Measurements from ENCODE around the gene SLC44A5. TPM values are rescaled to one million over a fixed set of nuclear protein-coding genes. Genes with fewer than 3 reads are reported as not detected.

The SLC44A5 gene
- total and polyA plus RNA-seq, 8 donors, result 0.12 to 6.7 (median 3.9) TPM; not detected in 3

GRCh38 chr1:75521658-75522057, 89.3 kb downstream of the SLC44A5 start:
- Histone ChIP-seq H3K27me3 (no peaks in the 10 kb centered on the region), H3K9me3 (no peaks in the 10 kb centered on the region), H3K4me1 (no peaks in the 10 kb centered on the region), H3K4me3 (no peak overlapping the region), H3K36me3 (no peaks in the 10 kb centered on the region), H3K27ac (no peak overlapping the region)
- 73 to 93% (median 79%) methylated on average over 3 of the region's 3 CpGs for WGBS, 5 donors
- no peak for DNase-seq
- TF ChIP-seq EP300 (IDR thresholded peaks at IDR 0.05), result no peak
- intact Hi-C loops (cut with DNase I; ENCODE audit: low total_unique reads), result no loop called here

GRCh38 chr1:75520862-75521475, 89.9 kb downstream of the SLC44A5 start:
- intact Hi-C loops (cut with DNase I; ENCODE audit: low total_unique reads), result no loop called here
- no peaks in the 10 kb centered on the region for H3K9me3 ChIP-seq
- DNase-seq, result no peak
- no peak overlapping the region for H3K4me3 ChIP-seq
- H3K27me3 ChIP-seq, result no peaks in the 10 kb centered on the region
- WGBS, 5 donors, result 62 to 82% (median 77%) methylated on average over 4 of the region's 4 CpGs
- TF ChIP-seq EP300 (IDR thresholded peaks at IDR 0.05) (no peak), POLR2A (IDR thresholded peaks at IDR 0.05) (no peak), POLR2AphosphoS5 (IDR thresholded peaks at IDR 0.05) (no peak)
- TF ChIP-seq, protein P1, sequence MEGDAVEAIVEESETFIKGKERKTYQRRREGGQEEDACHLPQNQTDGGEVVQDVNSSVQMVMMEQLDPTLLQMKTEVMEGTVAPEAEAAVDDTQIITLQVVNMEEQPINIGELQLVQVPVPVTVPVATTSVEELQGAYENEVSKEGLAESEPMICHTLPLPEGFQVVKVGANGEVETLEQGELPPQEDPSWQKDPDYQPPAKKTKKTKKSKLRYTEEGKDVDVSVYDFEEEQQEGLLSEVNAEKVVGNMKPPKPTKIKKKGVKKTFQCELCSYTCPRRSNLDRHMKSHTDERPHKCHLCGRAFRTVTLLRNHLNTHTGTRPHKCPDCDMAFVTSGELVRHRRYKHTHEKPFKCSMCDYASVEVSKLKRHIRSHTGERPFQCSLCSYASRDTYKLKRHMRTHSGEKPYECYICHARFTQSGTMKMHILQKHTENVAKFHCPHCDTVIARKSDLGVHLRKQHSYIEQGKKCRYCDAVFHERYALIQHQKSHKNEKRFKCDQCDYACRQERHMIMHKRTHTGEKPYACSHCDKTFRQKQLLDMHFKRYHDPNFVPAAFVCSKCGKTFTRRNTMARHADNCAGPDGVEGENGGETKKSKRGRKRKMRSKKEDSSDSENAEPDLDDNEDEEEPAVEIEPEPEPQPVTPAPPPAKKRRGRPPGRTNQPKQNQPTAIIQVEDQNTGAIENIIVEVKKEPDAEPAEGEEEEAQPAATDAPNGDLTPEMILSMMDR (IDR thresholded peaks at IDR 0.05), result no peak
- H3K27ac ChIP-seq, result no peak overlapping the region
- no peaks in the 10 kb centered on the region for H3K4me1 ChIP-seq
- H3K36me3 ChIP-seq, result no peaks in the 10 kb centered on the region

DNA sequence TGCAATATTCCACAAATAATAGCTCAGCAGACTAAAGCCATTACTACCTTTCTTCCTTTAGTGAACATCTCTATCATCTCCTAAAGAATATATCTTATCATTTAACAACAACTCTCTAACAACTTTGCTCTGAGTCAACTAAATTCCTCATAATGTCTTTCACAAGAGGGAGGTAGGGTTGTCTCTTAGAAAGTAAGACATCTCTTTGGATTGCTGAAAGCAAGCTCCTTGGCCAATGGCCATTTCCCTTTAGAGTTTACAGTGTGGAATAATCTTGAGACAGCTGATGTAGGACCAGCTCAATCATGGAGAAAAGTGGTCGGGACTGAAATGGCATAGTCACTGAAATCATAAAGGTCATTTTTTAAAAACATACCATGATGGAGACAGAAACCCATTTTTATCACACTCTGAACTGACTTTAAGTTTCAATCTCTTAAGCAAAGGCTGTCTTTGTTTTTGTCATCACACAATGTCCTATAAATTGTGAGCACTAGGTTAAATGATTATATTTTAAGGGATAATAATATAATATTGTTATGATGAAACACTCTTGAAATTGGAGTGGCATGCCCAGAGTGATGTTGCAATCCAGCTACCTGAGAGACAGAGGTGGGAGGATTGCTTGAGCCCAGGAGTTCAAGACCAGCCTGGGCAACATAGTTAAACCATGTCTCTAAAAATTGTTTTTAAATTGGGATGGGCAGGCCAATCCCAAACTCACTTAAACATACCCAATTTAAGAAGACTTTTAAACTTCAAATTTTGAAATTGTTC, 91.1 kb downstream of the SLC44A5 start:
- H3K27me3 ChIP-seq, result no peaks in the 10 kb centered on the region

DNA sequence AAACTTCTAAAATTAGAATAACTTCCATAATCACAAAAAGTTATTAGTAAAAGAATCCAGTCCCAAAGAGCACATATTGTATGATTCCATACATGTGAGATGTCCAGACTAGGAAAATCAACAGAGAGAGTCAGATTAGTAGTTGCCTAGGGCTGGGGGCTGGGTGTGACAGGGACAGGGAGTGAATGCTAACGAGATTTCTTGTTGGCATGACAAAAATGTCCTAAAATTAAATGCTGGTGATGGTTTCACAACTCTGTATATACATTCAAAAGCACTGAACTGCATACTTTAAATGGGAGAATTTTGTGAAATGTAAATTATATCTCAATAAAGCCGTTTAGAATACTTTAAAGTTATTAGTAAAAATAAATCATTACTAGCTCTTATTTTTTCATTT, 92.2 kb downstream of the SLC44A5 start:
- Histone ChIP-seq H3K9me3 (no peaks in the 10 kb centered on the region), H3K4me3 (no peak overlapping the region), H3K27me3 (no peaks in the 10 kb centered on the region), H3K4me1 (no peaks in the 10 kb centered on the region), H3K36me3 (no peaks in the 10 kb centered on the region), H3K27ac (no peak overlapping the region)
- TF ChIP-seq, protein P1 (IDR thresholded peaks at IDR 0.05), result no peak
- no peak for TF ChIP-seq POLR2AphosphoS5 (IDR thresholded peaks at IDR 0.05)
- no peak for TF ChIP-seq POLR2A (IDR thresholded peaks at IDR 0.05)
- no peak for TF ChIP-seq EP300 (IDR thresholded peaks at IDR 0.05)
- DNase-seq, result no peak
- WGBS, 5 donors, result 53 to 71% (median 65%) methylated on average over 2 of the region's 2 CpGs
- intact Hi-C loops (cut with DNase I; ENCODE audit: low total_unique reads), result no loop called here

More for the DNA sequence above, 91.1 kb downstream of the SLC44A5 start:
- no peaks in the 10 kb centered on the region for H3K9me3 ChIP-seq
- 63 to 86% (median 70%) methylated on average over 1 of the region's 1 CpG for WGBS, 5 donors
- no peak overlapping the region for H3K27ac ChIP-seq
- no peaks in the 10 kb centered on the region for H3K36me3 ChIP-seq
- H3K4me1 ChIP-seq, result no peaks in the 10 kb centered on the region
- DNase-seq, result no peak
- no peak overlapping the region for H3K4me3 ChIP-seq
- intact Hi-C loops (cut with DNase I; ENCODE audit: low total_unique reads), result no loop called here
- TF ChIP-seq POLR2AphosphoS5 (IDR thresholded peaks at IDR 0.05), result no peak
- TF ChIP-seq POLR2A (IDR thresholded peaks at IDR 0.05), result no peak
- TF ChIP-seq, protein P1 (IDR thresholded peaks at IDR 0.05), result no peak
- TF ChIP-seq EP300 (IDR thresholded peaks at IDR 0.05), result no peak

DNA sequence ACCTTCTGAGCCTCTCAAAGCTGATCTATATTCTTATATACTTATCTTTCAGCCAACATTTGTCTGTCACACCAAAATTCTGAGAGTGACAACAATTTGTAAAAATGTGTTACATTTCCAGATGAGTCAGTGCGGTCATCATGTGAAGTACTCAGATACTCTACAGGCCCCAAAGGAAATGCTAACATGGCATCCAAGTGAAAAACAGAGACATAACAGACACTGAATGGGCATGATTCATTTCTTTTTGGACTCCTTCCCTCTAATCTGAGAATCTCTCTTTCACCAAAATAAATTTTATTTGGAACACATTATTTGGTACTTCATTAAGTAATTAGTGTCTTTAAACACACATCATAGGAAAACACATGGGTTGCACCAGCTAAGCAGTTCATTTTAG, 96.6 kb downstream of the SLC44A5 start:
- no peak for TF ChIP-seq EP300 (IDR thresholded peaks at IDR 0.05)
- TF ChIP-seq, protein P1 (IDR thresholded peaks at IDR 0.05), result no peak
- Histone ChIP-seq H3K36me3 (no peaks in the 10 kb centered on the region), H3K27ac (no peak overlapping the region), H3K4me1 (no peaks in the 10 kb centered on the region), H3K9me3 (no peaks in the 10 kb centered on the region), H3K4me3 (no peak overlapping the region), H3K27me3 (no peaks in the 10 kb centered on the region)
- intact Hi-C loops (cut with DNase I; ENCODE audit: low total_unique reads), result no loop called here
- no peak for DNase-seq
- 89 to 97% (median 91%) methylated on average over 1 of the region's 1 CpG for WGBS, 5 donors

Data from stomach (tissue), 9 donors.